DND-41 (cell line): ENCODE measurements around the gene MERTK.

Source experiments
- EZH2 ChIP-seq: IDR thresholded peaks from 3 replicates; pipeline ENCODE4 v1.6.1; 2012; ENCODE audit warnings: borderline replicate concordance, low read depth, mild to moderate bottlenecking, moderate library complexity, low read length, inconsistent platforms; ENCODE audit not compliant: severe bottlenecking
- TF ChIP-seq, protein P1 (sequence below): IDR thresholded peaks from 2 replicates; pipeline ENCODE4 v1.5.1; 2012; ENCODE audit warnings: borderline replicate concordance, low read length, moderate library complexity, mild to moderate bottlenecking; ENCODE audit not compliant: poor library complexity, severe bottlenecking; ENCODE audit errors: extremely low read depth

DNA sequence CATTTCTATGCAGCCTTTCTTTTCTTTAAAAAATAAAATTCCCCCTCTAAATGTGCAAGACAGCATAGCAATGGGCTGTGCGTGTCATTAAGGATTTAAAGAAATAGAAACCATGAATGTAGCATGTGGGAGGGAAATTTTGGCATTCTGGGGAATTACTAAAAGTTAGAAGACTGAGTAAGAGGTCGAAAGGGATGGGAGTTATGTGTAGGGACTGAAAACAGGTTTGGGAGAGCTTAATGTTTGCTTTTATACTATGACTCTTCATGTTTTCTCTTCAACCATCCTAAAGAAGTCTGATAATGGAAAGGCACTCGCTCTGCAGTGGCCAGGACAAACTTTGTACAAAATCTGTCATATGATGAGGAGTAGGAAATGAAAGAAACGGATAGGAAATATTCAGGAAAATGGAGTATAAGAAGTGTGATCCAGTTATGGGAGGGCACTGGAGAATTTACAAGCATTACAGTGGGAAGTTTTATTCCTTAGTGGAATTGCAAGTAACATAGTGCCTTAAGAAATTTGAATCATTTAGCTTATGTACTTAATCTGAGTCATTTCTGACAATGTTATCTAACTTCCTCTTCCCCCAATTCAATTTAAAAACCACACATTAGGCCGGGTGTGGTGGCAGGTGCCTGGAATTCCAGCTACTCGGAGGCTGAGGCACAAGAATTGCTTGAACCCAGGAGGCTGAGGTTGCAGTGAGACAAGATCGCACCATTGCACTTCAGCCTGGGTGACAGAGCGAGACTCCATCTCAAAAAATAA is 177.3 kb downstream of the MERTK start:
- TF ChIP-seq, protein P1, sequence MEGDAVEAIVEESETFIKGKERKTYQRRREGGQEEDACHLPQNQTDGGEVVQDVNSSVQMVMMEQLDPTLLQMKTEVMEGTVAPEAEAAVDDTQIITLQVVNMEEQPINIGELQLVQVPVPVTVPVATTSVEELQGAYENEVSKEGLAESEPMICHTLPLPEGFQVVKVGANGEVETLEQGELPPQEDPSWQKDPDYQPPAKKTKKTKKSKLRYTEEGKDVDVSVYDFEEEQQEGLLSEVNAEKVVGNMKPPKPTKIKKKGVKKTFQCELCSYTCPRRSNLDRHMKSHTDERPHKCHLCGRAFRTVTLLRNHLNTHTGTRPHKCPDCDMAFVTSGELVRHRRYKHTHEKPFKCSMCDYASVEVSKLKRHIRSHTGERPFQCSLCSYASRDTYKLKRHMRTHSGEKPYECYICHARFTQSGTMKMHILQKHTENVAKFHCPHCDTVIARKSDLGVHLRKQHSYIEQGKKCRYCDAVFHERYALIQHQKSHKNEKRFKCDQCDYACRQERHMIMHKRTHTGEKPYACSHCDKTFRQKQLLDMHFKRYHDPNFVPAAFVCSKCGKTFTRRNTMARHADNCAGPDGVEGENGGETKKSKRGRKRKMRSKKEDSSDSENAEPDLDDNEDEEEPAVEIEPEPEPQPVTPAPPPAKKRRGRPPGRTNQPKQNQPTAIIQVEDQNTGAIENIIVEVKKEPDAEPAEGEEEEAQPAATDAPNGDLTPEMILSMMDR = no peak
- TF ChIP-seq EZH2 = no peak
